Astrocyte (in vitro differentiated cells and primary cell): Measurements from ENCODE around the gene ZNF850.
"Not testable (repeated sequence)": the region's sequence is repeated elsewhere in the genome, so short reads cannot be mapped to it uniquely, and the experiment has no call there.

Source experiments
- CTCF ChIP-seq: IDR thresholded peaks from 2 replicates; pipeline ENCODE4 v1.5.1; 2011; ENCODE audit warnings: low read depth, mild to moderate bottlenecking, inconsistent platforms, low read length, moderate library complexity; ENCODE audit not compliant: insufficient read depth
- EZH2 ChIP-seq: IDR thresholded peaks from 2 replicates; pipeline ENCODE4 v1.6.1; 2012; ENCODE audit warnings: mild to moderate bottlenecking, low read length, inconsistent platforms; ENCODE audit not compliant: insufficient read depth

- not testable (repeated sequence) for TF ChIP-seq CTCF, EZH2
Observed at GRCh38 chr19:36749613-36750012, 23.0 kb downstream of the ZNF850 start.
